ENCODE data around the gene HLA-F. TPM values are rescaled to one million over a fixed set of nuclear protein-coding genes. Genes with fewer than 3 reads are reported as not detected.

The HLA-F gene
- total RNA-seq, 4 donors from 2014 or later, result 14.2 to 146 (median 104) TPM

DNA sequence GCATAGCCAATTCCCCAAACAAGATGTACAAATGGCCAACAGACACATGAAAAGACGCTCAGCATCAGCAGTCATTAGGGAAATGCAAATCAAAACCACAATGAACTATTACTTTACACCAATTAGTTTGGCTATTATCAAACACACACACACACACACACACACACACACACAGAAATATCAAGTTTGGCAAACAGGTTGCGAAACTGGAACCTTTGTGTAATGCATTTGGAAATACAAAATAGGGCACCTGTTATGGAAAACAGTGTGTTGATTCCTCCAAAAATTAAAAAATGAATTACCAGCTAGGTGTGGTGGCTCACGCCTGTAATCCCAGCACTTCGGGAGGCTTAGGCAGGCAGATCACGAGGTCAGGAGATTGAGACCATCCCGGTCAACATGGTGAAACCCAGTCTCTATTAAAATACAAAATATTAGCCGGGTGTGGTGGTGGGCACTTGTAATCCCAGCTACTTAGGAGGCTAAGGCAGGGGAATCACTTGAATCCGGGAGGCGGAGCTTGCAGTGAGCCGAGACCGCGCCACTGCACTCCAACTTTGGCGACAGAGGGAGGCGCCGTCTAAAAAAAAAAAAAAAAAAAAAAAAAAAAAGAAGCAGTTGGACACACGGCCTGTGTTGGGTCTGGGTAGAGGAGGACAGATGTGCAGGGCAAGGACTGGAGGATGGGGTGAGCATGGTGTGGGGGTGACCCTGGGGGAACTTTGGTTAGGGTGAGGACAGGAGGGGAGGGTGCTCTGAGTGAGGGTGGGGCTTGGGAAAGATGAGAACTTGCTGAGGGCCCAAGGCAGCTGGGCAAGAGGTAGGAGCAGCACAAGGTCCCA lies 23.8 kb downstream of the HLA-F start:
- intact Hi-C loops (cut with DNase I; ENCODE audit: low total_unique reads), result no loop called here
- H3K27me3 ChIP-seq, result no peaks in the 10 kb centered on the region
- TF ChIP-seq POLR2A (IDR thresholded peaks at IDR 0.05), result no peak
- TF ChIP-seq, protein P1, sequence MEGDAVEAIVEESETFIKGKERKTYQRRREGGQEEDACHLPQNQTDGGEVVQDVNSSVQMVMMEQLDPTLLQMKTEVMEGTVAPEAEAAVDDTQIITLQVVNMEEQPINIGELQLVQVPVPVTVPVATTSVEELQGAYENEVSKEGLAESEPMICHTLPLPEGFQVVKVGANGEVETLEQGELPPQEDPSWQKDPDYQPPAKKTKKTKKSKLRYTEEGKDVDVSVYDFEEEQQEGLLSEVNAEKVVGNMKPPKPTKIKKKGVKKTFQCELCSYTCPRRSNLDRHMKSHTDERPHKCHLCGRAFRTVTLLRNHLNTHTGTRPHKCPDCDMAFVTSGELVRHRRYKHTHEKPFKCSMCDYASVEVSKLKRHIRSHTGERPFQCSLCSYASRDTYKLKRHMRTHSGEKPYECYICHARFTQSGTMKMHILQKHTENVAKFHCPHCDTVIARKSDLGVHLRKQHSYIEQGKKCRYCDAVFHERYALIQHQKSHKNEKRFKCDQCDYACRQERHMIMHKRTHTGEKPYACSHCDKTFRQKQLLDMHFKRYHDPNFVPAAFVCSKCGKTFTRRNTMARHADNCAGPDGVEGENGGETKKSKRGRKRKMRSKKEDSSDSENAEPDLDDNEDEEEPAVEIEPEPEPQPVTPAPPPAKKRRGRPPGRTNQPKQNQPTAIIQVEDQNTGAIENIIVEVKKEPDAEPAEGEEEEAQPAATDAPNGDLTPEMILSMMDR (IDR thresholded peaks at IDR 0.05), result no peak
- no peak for DNase-seq
- no peaks in the 10 kb centered on the region for H3K9me3 ChIP-seq
- no peaks in the 10 kb centered on the region for H3K36me3 ChIP-seq
- peaks cover 0 to 6% of the 10 kb centered on the region in 2 donors for H3K4me1 ChIP-seq
- H3K4me3 ChIP-seq, result no peak overlapping the region
- no peak overlapping the region for H3K27ac ChIP-seq

DNA sequence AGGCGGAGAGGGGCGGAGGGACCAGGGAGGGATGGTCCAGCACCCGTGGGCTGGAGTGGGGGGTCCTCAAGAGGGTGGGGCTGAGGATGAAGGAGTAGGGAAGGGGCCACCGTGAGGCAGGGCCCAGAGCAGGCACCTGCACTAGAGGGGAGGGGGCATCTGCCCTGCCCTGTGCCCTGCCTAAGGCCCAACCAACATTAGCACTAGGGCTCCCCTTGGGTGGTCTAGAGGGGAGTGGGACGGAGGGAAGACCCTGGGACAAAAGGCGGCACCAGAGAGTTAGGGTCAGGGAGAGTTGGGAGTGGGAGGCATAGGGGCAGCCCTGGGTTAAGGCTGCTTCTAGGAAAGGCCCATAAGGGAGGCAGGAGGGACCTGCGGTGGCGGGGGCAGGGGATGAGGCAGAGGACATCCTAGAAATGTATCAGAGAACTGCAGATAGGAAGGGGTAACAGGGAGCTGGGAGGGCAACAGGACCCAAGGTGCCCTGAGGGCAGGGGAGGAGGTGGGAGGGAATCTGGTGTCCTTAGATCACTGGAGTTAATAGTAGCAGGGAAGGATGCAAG lies 24.5 kb downstream of the HLA-F start:
- Histone ChIP-seq H3K4me3 (peak overlapping the region in 1 of 2 donors; percentile 73), H3K27ac (no peak overlapping the region), H3K4me1 (peaks cover 0 to 6% of the 10 kb centered on the region in 2 donors), H3K9me3 (no peaks in the 10 kb centered on the region), H3K36me3 (no peaks in the 10 kb centered on the region), H3K27me3 (no peaks in the 10 kb centered on the region)
- intact Hi-C loops (cut with DNase I; ENCODE audit: low total_unique reads), result no loop called here
- TF ChIP-seq POLR2A (IDR thresholded peaks at IDR 0.05), result no peak
- no peak for DNase-seq

DNA sequence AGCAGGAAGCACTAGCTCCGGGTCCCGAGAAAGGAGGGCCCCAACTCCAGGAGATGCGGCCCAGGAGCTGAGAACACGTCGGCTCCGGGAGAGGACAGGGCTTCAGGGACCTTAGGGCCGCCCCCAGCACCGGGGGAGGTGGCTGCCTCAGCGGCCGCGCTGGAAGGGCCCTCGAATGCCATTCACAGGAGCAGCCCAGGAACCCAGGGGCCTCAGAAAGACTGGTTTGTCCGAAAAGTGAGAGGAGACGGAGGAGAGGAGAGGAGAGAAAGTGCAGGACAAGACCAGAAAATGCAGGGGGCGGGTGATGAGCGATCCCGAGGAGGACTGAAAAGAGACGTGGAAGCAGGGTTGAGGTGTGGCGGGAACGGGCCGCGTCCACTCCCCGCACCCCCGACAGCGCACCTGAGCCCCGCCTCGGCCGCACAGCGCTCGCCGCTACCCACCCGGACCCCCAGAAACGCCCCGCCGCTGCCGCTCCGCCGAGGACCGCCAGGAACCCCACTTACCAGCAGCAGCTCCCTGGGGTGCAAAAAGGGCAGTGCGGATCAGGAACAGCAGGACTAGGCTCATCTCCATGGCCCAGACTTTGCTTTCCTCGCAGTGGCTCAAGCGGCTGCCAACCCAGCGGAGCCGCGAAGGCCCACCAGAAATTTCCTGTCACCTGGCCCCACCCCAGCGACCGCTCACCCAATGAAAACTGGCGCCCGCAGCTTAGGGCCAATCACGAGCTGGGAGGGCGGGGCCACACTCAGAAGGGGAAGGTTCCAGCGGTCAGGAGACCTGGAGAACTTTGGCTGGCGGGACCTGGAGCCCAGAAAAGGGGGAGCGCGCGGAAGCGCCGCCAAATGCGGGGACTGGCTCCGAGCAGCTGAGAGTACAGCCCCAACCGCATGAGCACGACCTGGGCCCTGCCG lies 25.4 kb downstream of the HLA-F start:
- H3K4me1 ChIP-seq, result peaks cover 0 to 6% of the 10 kb centered on the region in 2 donors
- peak overlapping the region; percentile 64 to 73 for H3K4me3 ChIP-seq
- no peaks in the 10 kb centered on the region for H3K27me3 ChIP-seq
- H3K9me3 ChIP-seq, result no peaks in the 10 kb centered on the region
- TF ChIP-seq POLR2A (IDR thresholded peaks at IDR 0.05), result peak; percentile 52 to 90
- TF ChIP-seq, protein P1 (IDR thresholded peaks at IDR 0.05), result peak in 1 of 4 experiments; percentile 2
- H3K36me3 ChIP-seq, result no peaks in the 10 kb centered on the region
- H3K27ac ChIP-seq, result peak overlapping the region; percentile 77 to 81
- intact Hi-C loops (cut with DNase I; ENCODE audit: low total_unique reads), result no loop called here
- peak; percentile 94 to 95 for DNase-seq

DNA sequence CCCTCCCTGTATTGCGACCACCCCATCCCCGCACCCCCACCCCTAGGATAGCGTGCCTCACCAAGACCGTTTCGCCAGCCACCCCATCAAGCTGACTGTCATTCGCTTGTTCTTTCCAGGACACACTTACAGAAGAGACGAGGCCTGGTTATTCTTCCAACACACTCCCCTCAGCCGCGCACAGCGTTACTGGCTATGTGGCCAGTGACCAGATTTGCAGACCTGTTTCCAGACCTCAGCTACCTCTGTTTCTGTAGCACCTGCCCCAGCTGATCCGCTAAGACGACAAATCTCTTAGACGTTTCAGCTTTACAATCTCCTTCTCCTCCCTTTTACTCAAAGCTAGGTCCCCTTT lies 26.1 kb downstream of the HLA-F start:
- intact Hi-C loops (cut with DNase I; ENCODE audit: low total_unique reads), result no loop called here
- peak overlapping the region; percentile 77 to 81 for H3K27ac ChIP-seq

DNA sequence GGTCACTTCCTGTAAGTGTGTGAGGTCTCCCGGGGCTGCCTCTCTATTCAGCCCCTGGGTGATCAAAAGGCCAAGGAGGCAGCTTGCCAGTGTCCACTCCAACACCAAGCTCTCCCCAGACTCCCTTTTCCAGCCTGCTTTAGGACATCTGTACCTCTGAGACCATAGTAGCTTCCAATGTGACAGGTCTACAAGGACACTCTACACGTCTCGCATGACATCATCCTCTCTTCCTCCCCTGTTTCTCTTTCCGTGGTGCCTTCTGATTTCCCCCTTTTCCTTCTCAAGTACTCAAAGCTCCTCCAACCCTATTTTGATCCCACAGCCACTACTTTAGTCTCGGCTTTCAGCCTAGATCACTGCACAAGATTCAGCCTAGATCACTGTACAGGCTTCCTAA lies 26.4 kb downstream of the HLA-F start:
- DNase-seq, result no peak
- no peaks in the 10 kb centered on the region for H3K27me3 ChIP-seq
- no peak overlapping the region for H3K4me3 ChIP-seq
- no peak for TF ChIP-seq POLR2A (IDR thresholded peaks at IDR 0.05)
- TF ChIP-seq, protein P1 (IDR thresholded peaks at IDR 0.05), result no peak
- H3K36me3 ChIP-seq, result no peaks in the 10 kb centered on the region
- H3K27ac ChIP-seq, result peak overlapping the region in 1 of 2 donors; percentile 81
- intact Hi-C loops (cut with DNase I; ENCODE audit: low total_unique reads), result no loop called here
- no peaks in the 10 kb centered on the region for H3K9me3 ChIP-seq
- peaks cover 0 to 6% of the 10 kb centered on the region in 2 donors for H3K4me1 ChIP-seq

More for the DNA sequence above, 26.1 kb downstream of the HLA-F start:
- Histone ChIP-seq H3K4me1 (peaks cover 0 to 6% of the 10 kb centered on the region in 2 donors), H3K9me3 (no peaks in the 10 kb centered on the region), H3K4me3 (peak overlapping the region; percentile 64 to 73), H3K27me3 (no peaks in the 10 kb centered on the region), H3K36me3 (no peaks in the 10 kb centered on the region)
- TF ChIP-seq, protein P1 (IDR thresholded peaks at IDR 0.05), result no peak
- no peak for TF ChIP-seq POLR2A (IDR thresholded peaks at IDR 0.05)
- DNase-seq, result no peak

Data from uterus (tissue), 4 donors.